ENCODE data around the gene DYDC2.

DNA sequence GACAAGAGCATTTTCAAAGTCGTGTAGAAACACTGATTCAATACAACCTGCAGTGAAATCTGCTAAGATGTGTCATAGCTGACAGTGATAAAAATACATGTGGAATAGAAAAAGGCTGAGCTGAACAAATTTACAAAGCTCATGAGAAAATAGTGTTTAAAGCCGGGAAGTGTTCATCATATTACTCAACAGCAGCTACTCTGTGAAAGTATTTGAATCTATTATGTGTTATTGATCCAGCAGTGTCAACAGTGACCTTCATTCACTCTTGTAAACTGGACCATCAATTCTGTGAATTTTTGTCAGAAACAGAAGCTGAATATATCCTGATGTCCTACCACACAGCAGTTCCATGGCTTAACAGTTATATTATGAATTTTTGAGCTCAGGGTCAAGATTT, 11.7 kb upstream of the DYDC2 start:
- no peak for TF ChIP-seq ZKSCAN1 (IDR thresholded peaks at IDR 0.05; ENCODE audit: low read depth, low read length)
- TF ChIP-seq, protein P1, sequence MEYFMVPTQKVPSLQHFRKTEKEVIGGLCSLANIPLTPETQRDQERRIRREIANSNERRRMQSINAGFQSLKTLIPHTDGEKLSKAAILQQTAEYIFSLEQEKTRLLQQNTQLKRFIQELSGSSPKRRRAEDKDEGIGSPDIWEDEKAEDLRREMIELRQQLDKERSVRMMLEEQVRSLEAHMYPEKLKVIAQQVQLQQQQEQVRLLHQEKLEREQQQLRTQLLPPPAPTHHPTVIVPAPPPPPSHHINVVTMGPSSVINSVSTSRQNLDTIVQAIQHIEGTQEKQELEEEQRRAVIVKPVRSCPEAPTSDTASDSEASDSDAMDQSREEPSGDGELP (CRISPR knock-in tag; IDR thresholded peaks at IDR 0.05; ENCODE audit: borderline replicate concordance) = no peak
- TF ChIP-seq, protein P2, sequence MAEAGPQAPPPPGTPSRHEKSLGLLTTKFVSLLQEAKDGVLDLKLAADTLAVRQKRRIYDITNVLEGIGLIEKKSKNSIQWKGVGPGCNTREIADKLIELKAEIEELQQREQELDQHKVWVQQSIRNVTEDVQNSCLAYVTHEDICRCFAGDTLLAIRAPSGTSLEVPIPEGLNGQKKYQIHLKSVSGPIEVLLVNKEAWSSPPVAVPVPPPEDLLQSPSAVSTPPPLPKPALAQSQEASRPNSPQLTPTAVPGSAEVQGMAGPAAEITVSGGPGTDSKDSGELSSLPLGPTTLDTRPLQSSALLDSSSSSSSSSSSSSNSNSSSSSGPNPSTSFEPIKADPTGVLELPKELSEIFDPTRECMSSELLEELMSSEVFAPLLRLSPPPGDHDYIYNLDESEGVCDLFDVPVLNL (CRISPR knock-in tag; IDR thresholded peaks at IDR 0.05; ENCODE audit: low read depth) = no peak
- TF ChIP-seq, protein P3, sequence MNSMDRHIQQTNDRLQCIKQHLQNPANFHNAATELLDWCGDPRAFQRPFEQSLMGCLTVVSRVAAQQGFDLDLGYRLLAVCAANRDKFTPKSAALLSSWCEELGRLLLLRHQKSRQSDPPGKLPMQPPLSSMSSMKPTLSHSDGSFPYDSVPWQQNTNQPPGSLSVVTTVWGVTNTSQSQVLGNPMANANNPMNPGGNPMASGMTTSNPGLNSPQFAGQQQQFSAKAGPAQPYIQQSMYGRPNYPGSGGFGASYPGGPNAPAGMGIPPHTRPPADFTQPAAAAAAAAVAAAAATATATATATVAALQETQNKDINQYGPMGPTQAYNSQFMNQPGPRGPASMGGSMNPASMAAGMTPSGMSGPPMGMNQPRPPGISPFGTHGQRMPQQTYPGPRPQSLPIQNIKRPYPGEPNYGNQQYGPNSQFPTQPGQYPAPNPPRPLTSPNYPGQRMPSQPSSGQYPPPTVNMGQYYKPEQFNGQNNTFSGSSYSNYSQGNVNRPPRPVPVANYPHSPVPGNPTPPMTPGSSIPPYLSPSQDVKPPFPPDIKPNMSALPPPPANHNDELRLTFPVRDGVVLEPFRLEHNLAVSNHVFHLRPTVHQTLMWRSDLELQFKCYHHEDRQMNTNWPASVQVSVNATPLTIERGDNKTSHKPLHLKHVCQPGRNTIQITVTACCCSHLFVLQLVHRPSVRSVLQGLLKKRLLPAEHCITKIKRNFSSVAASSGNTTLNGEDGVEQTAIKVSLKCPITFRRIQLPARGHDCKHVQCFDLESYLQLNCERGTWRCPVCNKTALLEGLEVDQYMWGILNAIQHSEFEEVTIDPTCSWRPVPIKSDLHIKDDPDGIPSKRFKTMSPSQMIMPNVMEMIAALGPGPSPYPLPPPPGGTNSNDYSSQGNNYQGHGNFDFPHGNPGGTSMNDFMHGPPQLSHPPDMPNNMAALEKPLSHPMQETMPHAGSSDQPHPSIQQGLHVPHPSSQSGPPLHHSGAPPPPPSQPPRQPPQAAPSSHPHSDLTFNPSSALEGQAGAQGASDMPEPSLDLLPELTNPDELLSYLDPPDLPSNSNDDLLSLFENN (IDR thresholded peaks at IDR 0.05; ENCODE audit: low read depth in 2 of 2, low read length in 2 of 2) = no peak
- TF ChIP-seq POLR2A (conservative IDR thresholded peaks at IDR 0.05) = no peak
- no peak for TF ChIP-seq PTBP1 (IDR thresholded peaks at IDR 0.05; ENCODE audit: low read depth, low read length)
- no peak for TF ChIP-seq ZNF408 (CRISPR knock-in tag; IDR thresholded peaks at IDR 0.05; ENCODE audit: low read depth)
- TF ChIP-seq, protein P4, sequence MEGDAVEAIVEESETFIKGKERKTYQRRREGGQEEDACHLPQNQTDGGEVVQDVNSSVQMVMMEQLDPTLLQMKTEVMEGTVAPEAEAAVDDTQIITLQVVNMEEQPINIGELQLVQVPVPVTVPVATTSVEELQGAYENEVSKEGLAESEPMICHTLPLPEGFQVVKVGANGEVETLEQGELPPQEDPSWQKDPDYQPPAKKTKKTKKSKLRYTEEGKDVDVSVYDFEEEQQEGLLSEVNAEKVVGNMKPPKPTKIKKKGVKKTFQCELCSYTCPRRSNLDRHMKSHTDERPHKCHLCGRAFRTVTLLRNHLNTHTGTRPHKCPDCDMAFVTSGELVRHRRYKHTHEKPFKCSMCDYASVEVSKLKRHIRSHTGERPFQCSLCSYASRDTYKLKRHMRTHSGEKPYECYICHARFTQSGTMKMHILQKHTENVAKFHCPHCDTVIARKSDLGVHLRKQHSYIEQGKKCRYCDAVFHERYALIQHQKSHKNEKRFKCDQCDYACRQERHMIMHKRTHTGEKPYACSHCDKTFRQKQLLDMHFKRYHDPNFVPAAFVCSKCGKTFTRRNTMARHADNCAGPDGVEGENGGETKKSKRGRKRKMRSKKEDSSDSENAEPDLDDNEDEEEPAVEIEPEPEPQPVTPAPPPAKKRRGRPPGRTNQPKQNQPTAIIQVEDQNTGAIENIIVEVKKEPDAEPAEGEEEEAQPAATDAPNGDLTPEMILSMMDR (IDR thresholded peaks at IDR 0.05 in 2 of 3, conservative IDR thresholded peaks at IDR 0.05 in 1 of 3; ENCODE audit: insufficient read depth in 2 of 3, low read depth in 1 of 3, low read length in 3 of 3) = no peak
- TF ChIP-seq ESRRA (IDR thresholded peaks at IDR 0.05; ENCODE audit: borderline replicate concordance, low read depth) = no peak
- TF ChIP-seq, protein P5, sequence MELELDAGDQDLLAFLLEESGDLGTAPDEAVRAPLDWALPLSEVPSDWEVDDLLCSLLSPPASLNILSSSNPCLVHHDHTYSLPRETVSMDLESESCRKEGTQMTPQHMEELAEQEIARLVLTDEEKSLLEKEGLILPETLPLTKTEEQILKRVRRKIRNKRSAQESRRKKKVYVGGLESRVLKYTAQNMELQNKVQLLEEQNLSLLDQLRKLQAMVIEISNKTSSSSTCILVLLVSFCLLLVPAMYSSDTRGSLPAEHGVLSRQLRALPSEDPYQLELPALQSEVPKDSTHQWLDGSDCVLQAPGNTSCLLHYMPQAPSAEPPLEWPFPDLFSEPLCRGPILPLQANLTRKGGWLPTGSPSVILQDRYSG (tag; conservative IDR thresholded peaks at IDR 0.05; ENCODE audit: low read depth) = no peak
- TF ChIP-seq CCAR2 (IDR thresholded peaks at IDR 0.05; ENCODE audit: low read depth, low read length) = no peak
- TF ChIP-seq, protein P6, sequence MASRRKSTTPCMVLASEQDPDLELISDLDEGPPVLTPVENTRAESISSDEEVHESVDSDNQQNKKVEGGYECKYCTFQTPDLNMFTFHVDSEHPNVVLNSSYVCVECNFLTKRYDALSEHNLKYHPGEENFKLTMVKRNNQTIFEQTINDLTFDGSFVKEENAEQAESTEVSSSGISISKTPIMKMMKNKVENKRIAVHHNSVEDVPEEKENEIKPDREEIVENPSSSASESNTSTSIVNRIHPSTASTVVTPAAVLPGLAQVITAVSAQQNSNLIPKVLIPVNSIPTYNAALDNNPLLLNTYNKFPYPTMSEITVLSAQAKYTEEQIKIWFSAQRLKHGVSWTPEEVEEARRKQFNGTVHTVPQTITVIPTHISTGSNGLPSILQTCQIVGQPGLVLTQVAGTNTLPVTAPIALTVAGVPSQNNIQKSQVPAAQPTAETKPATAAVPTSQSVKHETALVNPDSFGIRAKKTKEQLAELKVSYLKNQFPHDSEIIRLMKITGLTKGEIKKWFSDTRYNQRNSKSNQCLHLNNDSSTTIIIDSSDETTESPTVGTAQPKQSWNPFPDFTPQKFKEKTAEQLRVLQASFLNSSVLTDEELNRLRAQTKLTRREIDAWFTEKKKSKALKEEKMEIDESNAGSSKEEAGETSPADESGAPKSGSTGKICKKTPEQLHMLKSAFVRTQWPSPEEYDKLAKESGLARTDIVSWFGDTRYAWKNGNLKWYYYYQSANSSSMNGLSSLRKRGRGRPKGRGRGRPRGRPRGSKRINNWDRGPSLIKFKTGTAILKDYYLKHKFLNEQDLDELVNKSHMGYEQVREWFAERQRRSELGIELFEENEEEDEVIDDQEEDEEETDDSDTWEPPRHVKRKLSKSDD (conservative IDR thresholded peaks at IDR 0.05; ENCODE audit: low read length) = no peak
- TF ChIP-seq, protein P7, sequence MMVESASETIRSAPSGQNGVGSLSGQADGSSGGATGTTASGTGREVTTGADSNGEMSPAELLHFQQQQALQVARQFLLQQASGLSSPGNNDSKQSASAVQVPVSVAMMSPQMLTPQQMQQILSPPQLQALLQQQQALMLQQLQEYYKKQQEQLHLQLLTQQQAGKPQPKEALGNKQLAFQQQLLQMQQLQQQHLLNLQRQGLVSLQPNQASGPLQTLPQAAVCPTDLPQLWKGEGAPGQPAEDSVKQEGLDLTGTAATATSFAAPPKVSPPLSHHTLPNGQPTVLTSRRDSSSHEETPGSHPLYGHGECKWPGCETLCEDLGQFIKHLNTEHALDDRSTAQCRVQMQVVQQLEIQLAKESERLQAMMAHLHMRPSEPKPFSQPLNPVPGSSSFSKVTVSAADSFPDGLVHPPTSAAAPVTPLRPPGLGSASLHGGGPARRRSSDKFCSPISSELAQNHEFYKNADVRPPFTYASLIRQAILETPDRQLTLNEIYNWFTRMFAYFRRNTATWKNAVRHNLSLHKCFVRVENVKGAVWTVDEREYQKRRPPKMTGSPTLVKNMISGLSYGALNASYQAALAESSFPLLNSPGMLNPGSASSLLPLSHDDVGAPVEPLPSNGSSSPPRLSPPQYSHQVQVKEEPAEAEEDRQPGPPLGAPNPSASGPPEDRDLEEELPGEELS (CRISPR knock-in tag; IDR thresholded peaks at IDR 0.05; ENCODE audit: borderline replicate concordance) = no peak
